Measurements from ENCODE around the gene ZNF474. TPM values are rescaled to one million over a fixed set of nuclear protein-coding genes. Genes with fewer than 3 reads are reported as not detected.
A peak's percentile ranks its signal among the peaks of the same experiment; 100 is the strongest.

The ZNF474 gene
- total RNA-seq, 1 donor: 0.09 TPM

GRCh38 chr5:122183098-122183787 lies 53.9 kb downstream of the ZNF474 start:
- no peak for TF ChIP-seq CTCF (IDR thresholded peaks at IDR 0.05; ENCODE audit: insufficient read depth, low read length)
- DNase-seq (ENCODE audit: low read depth): peak; percentile 94
- no peak overlapping the region for H3K4me3 ChIP-seq (ENCODE audit: low read depth, low read length)

- DNase-seq (ENCODE audit: low read depth): no peak
- H3K4me3 ChIP-seq (ENCODE audit: low read depth, low read length): no peak overlapping the region
- no peak for TF ChIP-seq CTCF (IDR thresholded peaks at IDR 0.05; ENCODE audit: insufficient read depth, low read length)
These were observed 54.4 kb downstream of the ZNF474 start for GRCh38 chr5:122183788-122184170.

GRCh38 chr5:122184676-122185255 lies 55.4 kb downstream of the ZNF474 start:
- no peak for DNase-seq (ENCODE audit: low read depth)
- TF ChIP-seq CTCF (IDR thresholded peaks at IDR 0.05; ENCODE audit: insufficient read depth, low read length): no peak
- H3K4me3 ChIP-seq (ENCODE audit: low read depth, low read length): no peak overlapping the region

- TF ChIP-seq CTCF (IDR thresholded peaks at IDR 0.05; ENCODE audit: insufficient read depth, low read length): no peak
- peak; percentile 63 for DNase-seq (ENCODE audit: low read depth)
- no peak overlapping the region for H3K4me3 ChIP-seq (ENCODE audit: low read depth, low read length)
These were observed 58.1 kb downstream of the ZNF474 start for GRCh38 chr5:122187426-122187825.

GRCh38 chr5:122190156-122190555 lies 60.8 kb downstream of the ZNF474 start:
- TF ChIP-seq CTCF (IDR thresholded peaks at IDR 0.05; ENCODE audit: insufficient read depth, low read length): no peak
- peak; percentile 49 for DNase-seq (ENCODE audit: low read depth)
- H3K4me3 ChIP-seq (ENCODE audit: low read depth, low read length): no peak overlapping the region

- H3K4me3 ChIP-seq (ENCODE audit: low read depth, low read length): no peak overlapping the region
- TF ChIP-seq CTCF (IDR thresholded peaks at IDR 0.05; ENCODE audit: insufficient read depth, low read length): peak; percentile 64
- DNase-seq (ENCODE audit: low read depth): peak; percentile 84
These were observed 63.5 kb downstream of the ZNF474 start for GRCh38 chr5:122192497-122193496.
